ENCODE measurements around the gene ATXN10.

The ATXN10 gene

DNA sequence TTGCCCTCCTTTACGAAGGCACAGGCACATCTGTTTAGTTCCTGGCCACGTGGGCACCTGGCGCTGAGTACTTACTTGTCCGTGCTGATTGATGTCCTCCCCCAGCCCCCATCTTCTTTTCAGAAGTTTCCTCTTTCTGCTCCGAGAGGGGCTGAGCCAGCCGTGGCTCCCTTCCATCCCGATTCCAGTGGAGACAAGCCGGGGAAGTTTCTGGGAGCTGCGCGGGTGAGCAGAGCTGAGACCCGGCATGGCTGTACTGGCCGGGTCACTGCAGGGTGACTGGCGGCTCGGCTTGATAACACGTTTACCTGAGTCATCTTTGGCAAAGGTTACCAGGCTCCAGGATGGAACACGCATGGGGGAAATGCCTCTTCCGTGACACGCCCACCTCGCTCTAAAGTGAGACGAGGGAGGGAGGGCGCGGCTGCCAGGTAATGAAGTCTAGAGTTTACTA, 45.4 kb upstream of the ATXN10 start:
- H3K9me2 ChIP-seq (ENCODE audit: low read depth, low read length): no peaks in the 10 kb centered on the region
- no peaks in the 10 kb centered on the region for H3K36me3 ChIP-seq (ENCODE audit: insufficient read depth, low read length)
- H3F3A ChIP-seq (ENCODE audit: insufficient read depth, low read length): no peaks in the 10 kb centered on the region
- H3K4me1 ChIP-seq (ENCODE audit: insufficient read depth, low read length, severe bottlenecking): no peaks in the 10 kb centered on the region
- no peak overlapping the region for H3K4me2 ChIP-seq (ENCODE audit: low read length)
- no peak overlapping the region for H3K27ac ChIP-seq (ENCODE audit: low read depth, low read length, poor library complexity, severe bottlenecking)
- TF ChIP-seq, protein P1, sequence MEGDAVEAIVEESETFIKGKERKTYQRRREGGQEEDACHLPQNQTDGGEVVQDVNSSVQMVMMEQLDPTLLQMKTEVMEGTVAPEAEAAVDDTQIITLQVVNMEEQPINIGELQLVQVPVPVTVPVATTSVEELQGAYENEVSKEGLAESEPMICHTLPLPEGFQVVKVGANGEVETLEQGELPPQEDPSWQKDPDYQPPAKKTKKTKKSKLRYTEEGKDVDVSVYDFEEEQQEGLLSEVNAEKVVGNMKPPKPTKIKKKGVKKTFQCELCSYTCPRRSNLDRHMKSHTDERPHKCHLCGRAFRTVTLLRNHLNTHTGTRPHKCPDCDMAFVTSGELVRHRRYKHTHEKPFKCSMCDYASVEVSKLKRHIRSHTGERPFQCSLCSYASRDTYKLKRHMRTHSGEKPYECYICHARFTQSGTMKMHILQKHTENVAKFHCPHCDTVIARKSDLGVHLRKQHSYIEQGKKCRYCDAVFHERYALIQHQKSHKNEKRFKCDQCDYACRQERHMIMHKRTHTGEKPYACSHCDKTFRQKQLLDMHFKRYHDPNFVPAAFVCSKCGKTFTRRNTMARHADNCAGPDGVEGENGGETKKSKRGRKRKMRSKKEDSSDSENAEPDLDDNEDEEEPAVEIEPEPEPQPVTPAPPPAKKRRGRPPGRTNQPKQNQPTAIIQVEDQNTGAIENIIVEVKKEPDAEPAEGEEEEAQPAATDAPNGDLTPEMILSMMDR (IDR thresholded peaks at IDR 0.05; ENCODE audit: low read length): no peak
- TF ChIP-seq EZH2 (IDR thresholded peaks at IDR 0.05; ENCODE audit: borderline replicate concordance, low read length): no peak
- H3K4me3 ChIP-seq (ENCODE audit: low read depth, low read length, poor library complexity, severe bottlenecking): no peak overlapping the region
- H3K27me3 ChIP-seq (ENCODE audit: insufficient read depth, low read length): no peaks in the 10 kb centered on the region; the same call in 1 of the 2 replicates
- no peaks in the 10 kb centered on the region for H3K9me3 ChIP-seq (ENCODE audit: low read length)
- H2AFZ ChIP-seq (ENCODE audit: low read length): no peak overlapping the region
- H4K20me1 ChIP-seq (ENCODE audit: insufficient read depth, low read length): no peaks in the 10 kb centered on the region
- H3K9ac ChIP-seq (ENCODE audit: low read length): no peak overlapping the region
- H3K79me2 ChIP-seq (ENCODE audit: insufficient read depth, low read length): no peaks in the 10 kb centered on the region

DNA sequence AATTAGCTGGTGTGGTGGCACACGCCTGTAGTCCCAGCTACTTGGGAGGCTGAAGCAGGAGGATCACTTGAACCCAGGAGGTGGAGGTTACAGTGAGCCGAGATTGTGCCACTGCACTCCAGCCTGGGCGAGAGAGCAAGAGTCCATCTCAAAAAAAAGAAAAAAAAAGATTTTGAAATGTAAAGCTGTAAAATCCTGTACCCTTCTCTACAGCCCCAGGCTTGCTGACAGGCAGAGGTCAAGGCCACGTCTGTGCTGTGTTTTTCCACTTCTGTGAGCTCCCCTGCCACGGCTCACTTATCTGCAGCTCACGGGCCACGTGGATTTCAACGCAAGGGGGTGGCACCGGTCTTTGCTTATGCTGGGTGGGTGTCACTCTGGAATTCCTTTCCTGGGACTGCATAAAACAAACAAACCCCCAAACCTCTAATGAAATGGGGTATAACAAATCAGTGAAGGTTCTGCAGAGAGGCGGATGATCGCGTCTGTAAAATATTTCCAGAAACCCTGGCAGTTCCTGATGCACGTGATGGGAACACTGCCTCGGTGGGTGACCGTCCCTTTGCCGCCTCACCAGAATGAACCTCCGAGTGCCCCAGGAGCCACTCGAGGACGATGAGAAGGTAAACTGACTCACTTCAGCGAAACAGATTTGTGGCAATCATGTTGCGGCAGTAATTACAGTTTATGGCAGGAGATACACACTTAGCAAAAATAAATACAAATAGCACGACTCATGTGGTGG, 44.0 kb upstream of the ATXN10 start:
- Histone ChIP-seq H3K4me3 (ENCODE audit: low read depth, low read length, poor library complexity, severe bottlenecking) (no peak overlapping the region), H3K27ac (ENCODE audit: low read depth, low read length, poor library complexity, severe bottlenecking) (no peak overlapping the region), H3K79me2 (ENCODE audit: insufficient read depth, low read length) (no peaks in the 10 kb centered on the region), H3K36me3 (ENCODE audit: insufficient read depth, low read length) (no peaks in the 10 kb centered on the region), H3K9me2 (ENCODE audit: low read depth, low read length) (no peaks in the 10 kb centered on the region), H3K27me3 (ENCODE audit: insufficient read depth, low read length) (peaks cover 4% of the 10 kb centered on the region; the same call in 1 of the 2 replicates), H3K9me3 (ENCODE audit: low read length) (no peaks in the 10 kb centered on the region), H2AFZ (ENCODE audit: low read length) (no peak overlapping the region), H3K4me1 (ENCODE audit: insufficient read depth, low read length, severe bottlenecking) (no peaks in the 10 kb centered on the region), H3K4me2 (ENCODE audit: low read length) (no peak overlapping the region), H4K20me1 (ENCODE audit: insufficient read depth, low read length) (no peaks in the 10 kb centered on the region), H3F3A (ENCODE audit: insufficient read depth, low read length) (no peaks in the 10 kb centered on the region), H3K9ac (ENCODE audit: low read length) (no peak overlapping the region)
- no peak for TF ChIP-seq EZH2 (IDR thresholded peaks at IDR 0.05; ENCODE audit: borderline replicate concordance, low read length)
- TF ChIP-seq, protein P1 (IDR thresholded peaks at IDR 0.05; ENCODE audit: low read length): no peak

DNA sequence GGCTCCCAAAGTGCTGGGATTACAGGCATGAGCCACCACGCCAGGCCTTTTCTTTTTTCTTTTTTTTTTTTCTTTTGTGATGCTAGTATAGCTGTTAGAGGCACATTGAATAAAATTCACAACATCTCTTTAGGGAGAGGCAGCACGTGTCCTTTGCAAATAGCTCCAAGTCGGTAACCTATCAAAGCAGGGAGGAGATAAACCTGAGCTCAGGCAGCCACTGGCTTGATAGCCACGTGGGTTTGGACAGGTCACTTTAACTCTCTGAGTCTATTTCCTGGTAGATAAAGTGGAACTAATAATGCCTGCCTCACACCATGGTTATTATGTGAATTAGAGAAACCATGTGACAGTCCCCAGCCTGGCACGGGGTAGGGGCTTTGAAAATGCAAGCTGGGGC, 43.1 kb upstream of the ATXN10 start:
- no peak for TF ChIP-seq EZH2 (IDR thresholded peaks at IDR 0.05; ENCODE audit: borderline replicate concordance, low read length)
- TF ChIP-seq, protein P1 (IDR thresholded peaks at IDR 0.05; ENCODE audit: low read length): no peak
- Histone ChIP-seq H3K4me1 (ENCODE audit: insufficient read depth, low read length, severe bottlenecking) (no peaks in the 10 kb centered on the region), H3K27me3 (ENCODE audit: insufficient read depth, low read length) (peaks cover 4% of the 10 kb centered on the region; the same call in 1 of the 2 replicates), H2AFZ (ENCODE audit: low read length) (no peak overlapping the region), H3K4me2 (ENCODE audit: low read length) (no peak overlapping the region), H3K9me2 (ENCODE audit: low read depth, low read length) (no peaks in the 10 kb centered on the region), H3K9ac (ENCODE audit: low read length) (no peak overlapping the region), H3K36me3 (ENCODE audit: insufficient read depth, low read length) (no peaks in the 10 kb centered on the region), H3F3A (ENCODE audit: insufficient read depth, low read length) (no peaks in the 10 kb centered on the region), H3K79me2 (ENCODE audit: insufficient read depth, low read length) (no peaks in the 10 kb centered on the region), H3K9me3 (ENCODE audit: low read length) (no peaks in the 10 kb centered on the region), H3K4me3 (ENCODE audit: low read depth, low read length, poor library complexity, severe bottlenecking) (no peak overlapping the region), H3K27ac (ENCODE audit: low read depth, low read length, poor library complexity, severe bottlenecking) (no peak overlapping the region), H4K20me1 (ENCODE audit: insufficient read depth, low read length) (no peaks in the 10 kb centered on the region)

Data from OCI-LY1 (cell line).